ENCODE data around the gene GLS2. TPM values are rescaled to one million over a fixed set of nuclear protein-coding genes. Genes with fewer than 3 reads are reported as not detected.

Gene GLS2
- polyA plus RNA-seq, 1 donor (not counting 4 experiments of a cell fraction or from before 2014, with no cell fraction given) = 0.87 TPM

DNA sequence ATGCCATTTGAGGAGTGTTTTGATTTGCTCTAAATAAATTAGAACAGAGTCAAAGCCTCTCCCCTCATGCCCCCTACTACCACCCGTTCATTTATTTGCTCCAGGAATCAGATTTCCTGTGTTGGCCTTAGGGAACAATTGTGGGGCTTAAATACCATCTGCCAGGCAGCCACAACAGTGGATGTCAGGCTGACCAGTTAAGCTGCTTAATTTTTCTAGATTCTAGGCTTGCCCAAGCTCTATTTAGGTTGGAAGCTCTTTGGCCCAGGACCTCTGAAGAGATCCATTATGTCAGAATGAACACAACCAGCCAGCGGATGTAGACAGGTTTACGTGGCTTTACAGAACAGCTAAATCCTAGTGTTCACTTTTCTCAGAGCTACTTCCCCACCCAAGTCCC, 37.7 kb downstream of the GLS2 start:
- Histone ChIP-seq H3K36me3 (ENCODE audit: control insufficient read depth in 2 of 2, extremely low read depth in 1 of 2, insufficient read depth in 2 of 2, low read length in 2 of 2) (no peaks in the 10 kb centered on the region), H3K27me3 (ENCODE audit: control insufficient read depth, extremely low read depth, insufficient read depth, low read length) (peaks cover 3% of the 10 kb centered on the region), H3K9ac (ENCODE audit: control insufficient read depth, extremely low read depth, insufficient read depth, low read length) (no peak overlapping the region), H4K20me1 (ENCODE audit: control insufficient read depth, extremely low read depth, insufficient read depth, low read length) (no peaks in the 10 kb centered on the region), H3K4me3 (ENCODE audit: control insufficient read depth in 2 of 3, extremely low read depth in 1 of 3, insufficient read depth in 2 of 3, low read depth in 1 of 3, low read length in 3 of 3) (no peak overlapping the region), H3K27ac (ENCODE audit: control insufficient read depth, insufficient read depth, low read length) (no peak overlapping the region), H2AFZ (ENCODE audit: control insufficient read depth, low read length) (no peak overlapping the region), H3K4me2 (ENCODE audit: control insufficient read depth, extremely low read depth, insufficient read depth, low read depth, low read length) (no peak overlapping the region), H3K79me2 (ENCODE audit: control insufficient read depth, insufficient read depth, low read length) (no peaks in the 10 kb centered on the region), H3K4me1 (ENCODE audit: control insufficient read depth, extremely low read depth, insufficient read depth, low read length) (peaks cover 4% of the 10 kb centered on the region), H3K9me3 (ENCODE audit: control insufficient read depth, low read depth, low read length) (no peaks in the 10 kb centered on the region), H3K9me1 (ENCODE audit: control insufficient read depth, extremely low read depth, insufficient read depth, low read length) (no peaks in the 10 kb centered on the region)
- DNase-seq (ENCODE audit: low read depth, low spot score) (no peak), FAIRE-seq (no peak)
- dilution Hi-C loops (cut with MboI; ENCODE audit: extremely low pct_ligation_motif_present, low sequenced_read_pairs) = no loop called here
- TF ChIP-seq EZH2 (IDR thresholded peaks at IDR 0.05; ENCODE audit: low read length) = no peak
- TF ChIP-seq, protein P1, sequence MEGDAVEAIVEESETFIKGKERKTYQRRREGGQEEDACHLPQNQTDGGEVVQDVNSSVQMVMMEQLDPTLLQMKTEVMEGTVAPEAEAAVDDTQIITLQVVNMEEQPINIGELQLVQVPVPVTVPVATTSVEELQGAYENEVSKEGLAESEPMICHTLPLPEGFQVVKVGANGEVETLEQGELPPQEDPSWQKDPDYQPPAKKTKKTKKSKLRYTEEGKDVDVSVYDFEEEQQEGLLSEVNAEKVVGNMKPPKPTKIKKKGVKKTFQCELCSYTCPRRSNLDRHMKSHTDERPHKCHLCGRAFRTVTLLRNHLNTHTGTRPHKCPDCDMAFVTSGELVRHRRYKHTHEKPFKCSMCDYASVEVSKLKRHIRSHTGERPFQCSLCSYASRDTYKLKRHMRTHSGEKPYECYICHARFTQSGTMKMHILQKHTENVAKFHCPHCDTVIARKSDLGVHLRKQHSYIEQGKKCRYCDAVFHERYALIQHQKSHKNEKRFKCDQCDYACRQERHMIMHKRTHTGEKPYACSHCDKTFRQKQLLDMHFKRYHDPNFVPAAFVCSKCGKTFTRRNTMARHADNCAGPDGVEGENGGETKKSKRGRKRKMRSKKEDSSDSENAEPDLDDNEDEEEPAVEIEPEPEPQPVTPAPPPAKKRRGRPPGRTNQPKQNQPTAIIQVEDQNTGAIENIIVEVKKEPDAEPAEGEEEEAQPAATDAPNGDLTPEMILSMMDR (optimal IDR thresholded peaks at IDR 0.05 in 1 of 3, IDR thresholded peaks at IDR 0.05 in 1 of 3, conservative IDR thresholded peaks at IDR 0.05 in 1 of 3; ENCODE audit: extremely low read depth in 1 of 3, insufficient read depth in 2 of 3, low read length in 3 of 3) = no peak

DNA sequence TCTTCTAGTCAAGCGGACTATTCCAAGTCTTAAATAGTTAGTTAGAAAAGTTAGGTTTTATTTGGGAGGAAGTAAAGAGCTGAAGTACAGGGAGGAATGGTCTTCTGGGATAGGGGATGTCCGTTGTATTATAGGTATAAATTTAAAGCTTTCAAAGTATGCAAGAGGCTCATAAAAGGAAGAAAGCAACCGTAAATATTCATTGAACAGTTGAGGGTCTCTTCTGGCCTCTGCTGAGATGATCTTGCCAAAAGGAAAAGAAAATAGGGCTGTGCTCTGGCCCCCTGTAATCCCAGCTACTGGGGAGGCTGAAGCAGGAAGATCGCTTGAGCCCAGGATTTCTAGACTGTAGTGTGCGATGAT, 38.4 kb downstream of the GLS2 start:
- H3K9me3 ChIP-seq (ENCODE audit: control insufficient read depth, low read depth, low read length) = no peaks in the 10 kb centered on the region
- no peaks in the 10 kb centered on the region for H4K20me1 ChIP-seq (ENCODE audit: control insufficient read depth, extremely low read depth, insufficient read depth, low read length)
- no peaks in the 10 kb centered on the region for H3K27me3 ChIP-seq (ENCODE audit: control insufficient read depth, extremely low read depth, insufficient read depth, low read length)
- H3K9me1 ChIP-seq (ENCODE audit: control insufficient read depth, extremely low read depth, insufficient read depth, low read length) = no peaks in the 10 kb centered on the region
- peak overlapping the region; percentile 77 for H2AFZ ChIP-seq (ENCODE audit: control insufficient read depth, low read length)
- peak overlapping the region; percentile 72 to 88 (median 82) for H3K4me3 ChIP-seq (ENCODE audit: control insufficient read depth in 2 of 3, extremely low read depth in 1 of 3, insufficient read depth in 2 of 3, low read depth in 1 of 3, low read length in 3 of 3)
- H3K4me1 ChIP-seq (ENCODE audit: control insufficient read depth, extremely low read depth, insufficient read depth, low read length) = peaks cover 4% of the 10 kb centered on the region
- TF ChIP-seq, protein P1 (optimal IDR thresholded peaks at IDR 0.05 in 1 of 3, IDR thresholded peaks at IDR 0.05 in 1 of 3, conservative IDR thresholded peaks at IDR 0.05 in 1 of 3; ENCODE audit: extremely low read depth in 1 of 3, insufficient read depth in 2 of 3, low read length in 3 of 3) = no peak
- TF ChIP-seq EZH2 (IDR thresholded peaks at IDR 0.05; ENCODE audit: low read length) = no peak
- peak overlapping the region; percentile 74 for H3K9ac ChIP-seq (ENCODE audit: control insufficient read depth, extremely low read depth, insufficient read depth, low read length)
- H3K79me2 ChIP-seq (ENCODE audit: control insufficient read depth, insufficient read depth, low read length) = no peaks in the 10 kb centered on the region
- H3K4me2 ChIP-seq (ENCODE audit: control insufficient read depth, extremely low read depth, insufficient read depth, low read depth, low read length) = peak overlapping the region; percentile 88
- dilution Hi-C loops (cut with MboI; ENCODE audit: extremely low pct_ligation_motif_present, low sequenced_read_pairs) = no loop called here
- DNase-seq (ENCODE audit: low read depth, low spot score) (no peak), FAIRE-seq (no peak)
- peak overlapping the region; percentile 70 for H3K27ac ChIP-seq (ENCODE audit: control insufficient read depth, insufficient read depth, low read length)
- H3K36me3 ChIP-seq (ENCODE audit: control insufficient read depth in 2 of 2, extremely low read depth in 1 of 2, insufficient read depth in 2 of 2, low read length in 2 of 2) = no peaks in the 10 kb centered on the region

Data from keratinocyte (primary cell).